Fibroblast of lung (primary cell): ENCODE measurements around the gene TNFRSF1A. TPM values are rescaled to one million over a fixed set of nuclear protein-coding genes. Genes with fewer than 3 reads are reported as not detected.
A peak's percentile ranks its signal among the peaks of the same experiment; 100 is the strongest.

ENCODE experiments used
- DNase-seq, 2 donors: peaks; one replicate each; pipeline versions ENCODE4 v3.0.0 to v3.0.0-alpha.2; 2010; ENCODE audit warnings: low read depth in 2 of 2
- H2AFZ ChIP-seq: 2 replicates; pipeline ENCODE4 v1.5.1; 2012; ENCODE audit warnings: low read length, control low read depth, inconsistent platforms
- H3K27ac ChIP-seq: 2 replicates; pipeline ENCODE4 v1.5.1; 2011; ENCODE audit warnings: low read length, control low read depth; ENCODE audit not compliant: insufficient read depth
- H3K27me3 ChIP-seq: 2 replicates; pipeline ENCODE4 v1.5.1; 2011; ENCODE audit warnings: mild to moderate bottlenecking, low read length; ENCODE audit not compliant: control insufficient read depth, insufficient read depth
- H3K36me3 ChIP-seq: 2 replicates; pipeline ENCODE4 v1.5.1; 2011; ENCODE audit warnings: low read length; ENCODE audit not compliant: control insufficient read depth, insufficient read depth
- H3K4me1 ChIP-seq: 2 replicates; pipeline ENCODE4 v1.5.1; 2011; ENCODE audit warnings: low read length; ENCODE audit not compliant: control insufficient read depth, insufficient read depth; ENCODE audit errors: extremely low read depth
- H3K4me2 ChIP-seq: 2 replicates; pipeline ENCODE4 v1.5.1; 2011; ENCODE audit warnings: low read length, control low read depth; ENCODE audit not compliant: insufficient read depth; ENCODE audit errors: extremely low read depth
- H3K4me3 ChIP-seq, 4 experiments: fragments of 200-600 bp in 1 of 4; sonication (generic) in 1 of 4; replicated peaks in 1 of 4; 2 replicates each; pipeline ENCODE4 v1.5.1; 2011 to 2016; ENCODE audit warnings: low read length in 4 of 4, low read depth in 3 of 4, mild to moderate bottlenecking in 3 of 4, control low read depth in 2 of 4, inconsistent platforms in 1 of 4, mixed read lengths in 1 of 4; ENCODE audit not compliant: insufficient read depth in 1 of 4; ENCODE audit errors: control extremely low read depth in 1 of 4
- H3K79me2 ChIP-seq: 2 replicates; pipeline ENCODE4 v1.5.1; 2012; ENCODE audit warnings: mild to moderate bottlenecking, low read length, inconsistent platforms; ENCODE audit not compliant: control insufficient read depth, insufficient read depth
- H3K9ac ChIP-seq: 2 replicates; pipeline ENCODE4 v1.5.1; 2011; ENCODE audit warnings: mild to moderate bottlenecking, low read length, control low read depth; ENCODE audit not compliant: insufficient read depth
- H3K9me3 ChIP-seq: 2 replicates; pipeline ENCODE4 v1.5.1; 2012; ENCODE audit warnings: low read depth, low read length; ENCODE audit not compliant: control insufficient read depth, insufficient read depth
- H4K20me1 ChIP-seq: 2 replicates; pipeline ENCODE4 v1.5.1; 2011; ENCODE audit warnings: low read length; ENCODE audit not compliant: control insufficient read depth, insufficient read depth; ENCODE audit errors: extremely low read depth
- CTCF ChIP-seq, 2 donors: IDR thresholded peaks in 1 of 2; conservative IDR thresholded peaks in 1 of 2; 1 replicate in 1 of 2; 2 replicates in 1 of 2; pipeline ENCODE4 v1.5.1; 2011 to 2012; ENCODE audit warnings: low read length in 2 of 2, control low read depth in 1 of 2, inconsistent platforms in 1 of 2, low read depth in 1 of 2, mild to moderate bottlenecking in 1 of 2
- EZH2 ChIP-seq: IDR thresholded peaks from 2 replicates; pipeline ENCODE4 v1.5.1; 2012; ENCODE audit warnings: low read length, control low read depth, mild to moderate bottlenecking; ENCODE audit errors: missing control alignments
- polyA plus RNA-seq, 2 donors: library from polyadenylated mRNA; depleted of rRNA in 1 of 2; stranded (reverse) in 1 of 2; unstranded in 1 of 2; fragments of >200 nt; gene quantifications; 2 replicates each; pipeline ENCODE4 v1.2.1, GENCODE V29; 2011 to 2012; ENCODE audit warnings: missing spikeins in 1 of 2
- total RNA-seq: library from RNA; depleted of rRNA; stranded (reverse); fragments of >200 nt; gene quantifications from 2 replicates; pipeline ENCODE4 v1.2.1, GENCODE V29; 2014

Gene TNFRSF1A
- total and polyA plus RNA-seq, 2 donors (not counting 1 experiment from before 2014, with no cell fraction given), result 157 to 257 TPM

- H3K79me2 ChIP-seq, result no peaks in the 10 kb centered on the region
- H3K4me1 ChIP-seq, result peaks cover 1% of the 10 kb centered on the region
- no peak overlapping the region for H3K4me3 ChIP-seq
- no peaks in the 10 kb centered on the region for H3K36me3 ChIP-seq
- TF ChIP-seq EZH2 (no peak), CTCF (conservative IDR thresholded peaks at IDR 0.05 in 1 of 2, IDR thresholded peaks at IDR 0.05 in 1 of 2; ENCODE audit: low read depth in 1 of 2, low read length in 2 of 2) (no peak)
- DNase-seq, result no peak
- H3K9me3 ChIP-seq, result no peaks in the 10 kb centered on the region
- H3K4me2 ChIP-seq, result no peak overlapping the region
- H3K27ac ChIP-seq, result no peak overlapping the region
- H2AFZ ChIP-seq, result no peak overlapping the region
- peaks cover 13% of the 10 kb centered on the region for H3K27me3 ChIP-seq
- H3K9ac ChIP-seq, result no peak overlapping the region
- H4K20me1 ChIP-seq, result no peaks in the 10 kb centered on the region
These were observed 10.6 kb upstream of the TNFRSF1A start for GRCh38 chr12:6352193-6353173.

- no peaks in the 10 kb centered on the region for H4K20me1 ChIP-seq
- no peak overlapping the region for H3K9ac ChIP-seq
- no peak overlapping the region for H3K4me3 ChIP-seq
- H3K27ac ChIP-seq, result no peak overlapping the region
- TF ChIP-seq EZH2 (no peak), CTCF (conservative IDR thresholded peaks at IDR 0.05 in 1 of 2, IDR thresholded peaks at IDR 0.05 in 1 of 2; ENCODE audit: low read depth in 1 of 2, low read length in 2 of 2) (no peak)
- peaks cover 2% of the 10 kb centered on the region for H3K4me1 ChIP-seq
- peaks cover 12% of the 10 kb centered on the region for H3K27me3 ChIP-seq
- no peaks in the 10 kb centered on the region for H3K9me3 ChIP-seq
- H2AFZ ChIP-seq, result no peak overlapping the region
- no peak overlapping the region for H3K4me2 ChIP-seq
- H3K36me3 ChIP-seq, result no peaks in the 10 kb centered on the region
- no peak for DNase-seq
- no peaks in the 10 kb centered on the region for H3K79me2 ChIP-seq
These were observed 9.7 kb upstream of the TNFRSF1A start for GRCh38 chr12:6351622-6352021.

- no peak for TF ChIP-seq EZH2
- no peak for TF ChIP-seq CTCF (conservative IDR thresholded peaks at IDR 0.05 in 1 of 2, IDR thresholded peaks at IDR 0.05 in 1 of 2; ENCODE audit: low read depth in 1 of 2, low read length in 2 of 2)
- no peaks in the 10 kb centered on the region for H3K9me3 ChIP-seq
- peak overlapping the region; percentile 48 for H3K4me2 ChIP-seq
- H3K4me1 ChIP-seq, result peaks cover 18% of the 10 kb centered on the region
- H3K79me2 ChIP-seq, result no peaks in the 10 kb centered on the region
- DNase-seq, result peak; percentile 71 to 91
- H3K27me3 ChIP-seq, result no peaks in the 10 kb centered on the region
- no peaks in the 10 kb centered on the region for H4K20me1 ChIP-seq
- H3K4me3 ChIP-seq, result no peak overlapping the region
- no peak overlapping the region for H3K9ac ChIP-seq
- H2AFZ ChIP-seq, result peak overlapping the region; percentile 69
- no peak overlapping the region for H3K27ac ChIP-seq
- no peaks in the 10 kb centered on the region for H3K36me3 ChIP-seq
These were observed 5.8 kb upstream of the TNFRSF1A start for GRCh38 chr12:6347367-6348338.
